Endothelial cell of umbilical vein (primary cell): ENCODE data around the gene FGD3. TPM values are rescaled to one million over a fixed set of nuclear protein-coding genes. Genes with fewer than 3 reads are reported as not detected.

Experiments
- BruUV-seq: library from RNA; stranded (reverse); fragments of 400-500 nt; replicated peaks from 2 replicates; lab custom pipeline; 2021; lab: Mats Ljungman, UMichigan
- CTCF ChIA-PET: fragments of 300-600, 350-600 bp; sonication (Branson Sonifier 250); formaldehyde crosslinking; loops from one replicate; lab custom pipeline; 2021; ENCODE audit warnings: antibody characterized with exemption, inconsistent platforms; lab: Charles Lee
- POLR2A ChIA-PET: fragments of 300-600, 350-600 bp; sonication (Branson Sonifier 250); formaldehyde crosslinking; loops from one replicate; lab custom pipeline; 2021; ENCODE audit warnings: antibody characterized with exemption, inconsistent platforms; lab: Charles Lee
- DNase-seq: peaks from one replicate; pipeline ENCODE4 v3.0.0-alpha.2; 2011; ENCODE audit warnings: low read depth, low spot score
- FAIRE-seq: peaks from 2 replicates; lab custom pipeline; 2011; peaks lifted over from hg19 to GRCh38; lab: Jason Lieb, UNC
- H2AFZ ChIP-seq: 2 replicates; pipeline ENCODE4 v1.6.0; 2012; ENCODE audit warnings: low read depth, low read length, control low read depth, inconsistent platforms
- H3K27ac ChIP-seq: 2 replicates; pipeline ENCODE4 v1.5.1; 2011; ENCODE audit warnings: low read depth, mild to moderate bottlenecking, control low read depth, low read length, moderate library complexity; ENCODE audit not compliant: insufficient read depth
- H3K27me3 ChIP-seq, 2 experiments: 2 replicates each; pipeline versions ENCODE4 v1.6.0 to v1.6.1; 2011; ENCODE audit warnings: low read length in 2 of 2, mixed read lengths in 1 of 2; ENCODE audit not compliant: control insufficient read depth in 2 of 2, insufficient read depth in 2 of 2
- H3K36me3 ChIP-seq, 2 experiments: 2 replicates in 1 of 2; 3 replicates in 1 of 2; pipeline ENCODE4 v1.5.1; 2011; ENCODE audit warnings: low read length in 2 of 2, mild to moderate bottlenecking in 1 of 2, moderate library complexity in 1 of 2; ENCODE audit not compliant: control insufficient read depth in 2 of 2, insufficient read depth in 2 of 2; ENCODE audit errors: extremely low read depth in 1 of 2
- H3K4me1 ChIP-seq: 3 replicates; pipeline ENCODE4 v1.5.1; 2011; ENCODE audit warnings: mild to moderate bottlenecking, low read length; ENCODE audit not compliant: control insufficient read depth, insufficient read depth; ENCODE audit errors: extremely low read depth
- H3K4me2 ChIP-seq: 2 replicates; pipeline ENCODE4 v1.6.1; 2011; ENCODE audit warnings: low read length, control low read depth, mixed read lengths; ENCODE audit not compliant: insufficient read depth
- H3K4me3 ChIP-seq, 3 experiments: fragments of 200-600 bp in 1 of 3; sonication (generic), shearing (Covaris generic) in 1 of 3; replicated peaks in 1 of 3; 2 replicates each; pipeline ENCODE4 v1.5.1; 2011 to 2016; ENCODE audit warnings: control low read depth in 3 of 3, low read length in 3 of 3, mild to moderate bottlenecking in 2 of 3, inconsistent platforms in 1 of 3, low read depth in 1 of 3, moderate library complexity in 1 of 3; ENCODE audit not compliant: insufficient read depth in 1 of 3
- H3K79me2 ChIP-seq: 2 replicates; pipeline ENCODE4 v1.6.0; 2012; ENCODE audit warnings: low read length, inconsistent platforms; ENCODE audit not compliant: control insufficient read depth, insufficient read depth
- H3K9ac ChIP-seq: replicated peaks from 2 replicates; pipeline ENCODE3; 2011; ENCODE audit warnings: low read length, control low read depth; ENCODE audit not compliant: insufficient read depth; ENCODE audit errors: extremely low read depth
- H3K9me1 ChIP-seq: replicated peaks from 3 replicates; pipeline ENCODE4 v1.6.0; 2011; ENCODE audit warnings: mild to moderate bottlenecking, low read length; ENCODE audit not compliant: control insufficient read depth, insufficient read depth; ENCODE audit errors: extremely low read depth
- H3K9me3 ChIP-seq: replicated peaks from 2 replicates; pipeline ENCODE4 v1.5.1; 2012; ENCODE audit warnings: low read length, inconsistent platforms; ENCODE audit not compliant: control insufficient read depth, insufficient read depth
- H4K20me1 ChIP-seq: replicated peaks from 2 replicates; pipeline ENCODE3; 2011; ENCODE audit warnings: mild to moderate bottlenecking, low read length; ENCODE audit not compliant: control insufficient read depth, insufficient read depth; ENCODE audit errors: extremely low read depth
- EZH2 ChIP-seq: IDR thresholded peaks from 2 replicates; pipeline ENCODE4 v1.6.1; 2012; ENCODE audit warnings: borderline replicate concordance, low read depth, mild to moderate bottlenecking, moderate library complexity, low read length, inconsistent platforms; ENCODE audit not compliant: severe bottlenecking
- FOS ChIP-seq: IDR thresholded peaks from 2 replicates; pipeline ENCODE4 v1.6.1; 2011; ENCODE audit warnings: mild to moderate bottlenecking, low read length, moderate library complexity, borderline replicate concordance; ENCODE audit not compliant: insufficient read depth
- GATA2 ChIP-seq: IDR thresholded peaks from 2 replicates; pipeline ENCODE4 v1.7.0; 2011; ENCODE audit warnings: low read depth, mild to moderate bottlenecking, moderate library complexity, mixed read lengths, low read length; ENCODE audit not compliant: insufficient read length, insufficient read depth
- JUN ChIP-seq: IDR thresholded peaks from 2 replicates; pipeline ENCODE4 v1.6.1; 2011; ENCODE audit warnings: borderline replicate concordance, low read depth; ENCODE audit not compliant: insufficient read length, insufficient read depth
- MYC ChIP-seq: IDR thresholded peaks from one replicate; pipeline ENCODE4 v1.6.1; 2011; ENCODE audit warnings: mild to moderate bottlenecking, low read depth, low read length
- POLR2A ChIP-seq: IDR thresholded peaks from 2 replicates; pipeline ENCODE4 v1.6.1; 2012; ENCODE audit warnings: low read depth, mild to moderate bottlenecking, control low read depth, low read length
- POLR2AphosphoS5 ChIP-seq: IDR thresholded peaks from 2 replicates; pipeline ENCODE4 v1.6.1; 2012; ENCODE audit warnings: low read depth, mild to moderate bottlenecking, control low read depth, low read length, moderate library complexity; ENCODE audit not compliant: insufficient read depth
- dilution Hi-C: fragments of 300-500 bp; cut with MboI; formaldehyde crosslinking; loops from one replicate; pipeline ENCODE4 v1.15.0; 2019; ENCODE audit warnings: low sequenced_read_pairs; ENCODE audit not compliant: extremely low pct_ligation_motif_present
- intact Hi-C: fragments of 100-400 bp; cut with micrococcal nuclease; formaldehyde crosslinking; loops from one replicate; pipeline ENCODE4 v1.10.0; 2022
- polyA plus RNA-seq, 4 experiments: library from polyadenylated mRNA; depleted of rRNA in 3 of 4; stranded (reverse) in 3 of 4; unstranded in 1 of 4; fragments of >200 nt; gene quantifications; 2 replicates each; pipeline versions ENCODE4 v1.2.1 to v1.2.3, GENCODE V29; 2011 to 2012; ENCODE audit warnings: missing spikeins in 1 of 4
- total RNA-seq: library from RNA; stranded (reverse); gene quantifications from 2 replicates; pipeline ENCODE4 v1.2.3, GENCODE V29; 2021
- TF ChIP-seq, protein P1 (sequence below): IDR thresholded peaks from 2 replicates; pipeline ENCODE4 v1.6.1; 2011; ENCODE audit not compliant: insufficient read depth, insufficient read length

Gene FGD3
- total and polyA plus RNA-seq, 2 donors (not counting 3 experiments of a cell fraction or from before 2014, with no cell fraction given): not detected

DNA sequence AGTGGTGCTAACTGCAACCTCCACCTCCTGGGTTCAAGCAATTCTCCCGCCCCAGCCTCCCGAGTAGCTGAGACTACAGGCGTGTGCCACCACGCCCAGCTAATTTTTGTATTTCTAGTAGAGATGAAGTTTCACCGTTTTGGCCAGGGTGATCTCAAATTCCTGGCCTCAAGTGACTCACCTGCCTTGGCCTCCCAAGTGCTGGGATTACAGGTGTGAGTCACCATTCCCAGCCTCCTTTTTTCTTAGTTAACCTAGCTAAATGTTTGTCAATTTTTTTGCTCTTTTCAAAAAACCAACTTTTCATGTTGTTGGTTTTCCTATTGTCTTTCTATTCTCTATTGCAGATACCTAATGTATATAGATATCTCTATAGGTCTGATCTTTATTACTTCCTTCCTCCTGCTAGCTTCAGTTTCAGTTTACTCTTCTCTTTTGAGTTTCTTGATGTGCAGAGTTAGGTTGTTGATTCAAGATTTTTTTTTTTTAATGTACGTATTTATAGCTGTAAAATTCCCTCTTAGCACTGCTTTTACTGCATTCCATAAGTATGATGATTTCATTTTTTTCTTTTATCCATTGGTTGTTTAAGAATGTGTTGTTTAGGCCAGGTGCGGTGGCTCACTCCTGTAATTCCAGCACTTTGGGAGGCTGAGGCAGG lies 32.9 kb downstream of the FGD3 start:
- Histone ChIP-seq H3K4me1 (no peaks in the 10 kb centered on the region), H2AFZ (no peak overlapping the region), H3K4me2 (no peak overlapping the region), H4K20me1 (no peaks in the 10 kb centered on the region), H3K27ac (no peak overlapping the region), H3K27me3 (no peaks in the 10 kb centered on the region), H3K9ac (no peak overlapping the region), H3K79me2 (no peaks in the 10 kb centered on the region), H3K9me3 (peaks cover 2% of the 10 kb centered on the region), H3K9me1 (no peaks in the 10 kb centered on the region), H3K36me3 (no peaks in the 10 kb centered on the region), H3K4me3 (no peak overlapping the region)
- DNase-seq: no peak
- BruUV-seq: no TSS peak
- intact Hi-C loops: no loop called here
- no peak for FAIRE-seq
- ChIA-PET CTCF (no interaction called here), POLR2A (no interaction called here)
- dilution Hi-C loops: no loop called here
- TF ChIP-seq GATA2 (no peak), FOS (no peak), JUN (no peak), EZH2 (no peak), POLR2AphosphoS5 (no peak), MYC (no peak)

DNA sequence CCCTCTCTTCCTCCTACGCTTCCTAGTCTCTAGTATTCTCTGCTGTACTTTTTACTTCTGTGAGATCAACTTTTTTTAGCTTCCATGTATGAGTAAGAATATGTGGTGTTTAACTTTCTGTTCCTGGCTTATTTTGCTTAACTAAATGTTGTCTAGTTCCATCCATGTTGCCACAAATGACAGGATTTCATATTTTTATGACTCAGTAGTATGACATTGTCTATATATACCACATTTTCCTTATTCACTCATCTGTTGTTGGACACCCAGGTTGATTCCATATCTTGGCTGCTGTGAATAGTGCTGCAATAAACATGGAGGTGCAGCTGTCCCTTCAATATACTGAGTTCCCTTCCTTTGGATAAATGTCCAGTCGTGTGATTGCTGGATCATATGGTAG lies 34.8 kb downstream of the FGD3 start:
- CTCF ChIA-PET: no interaction called here
- Histone ChIP-seq H3K9ac (no peak overlapping the region), H2AFZ (no peak overlapping the region), H3K4me1 (no peaks in the 10 kb centered on the region), H3K27ac (no peak overlapping the region), H3K36me3 (no peaks in the 10 kb centered on the region), H4K20me1 (no peaks in the 10 kb centered on the region), H3K9me1 (no peaks in the 10 kb centered on the region), H3K4me2 (no peak overlapping the region), H3K27me3 (no peaks in the 10 kb centered on the region), H3K4me3 (no peak overlapping the region), H3K79me2 (no peaks in the 10 kb centered on the region), H3K9me3 (peaks cover 2% of the 10 kb centered on the region)
- dilution Hi-C loops (no loop called here), intact Hi-C loops (no loop called here)
- no peak for FAIRE-seq
- BruUV-seq: no TSS peak
- no peak for TF ChIP-seq FOS
- TF ChIP-seq POLR2AphosphoS5: no peak
- TF ChIP-seq, protein P1, sequence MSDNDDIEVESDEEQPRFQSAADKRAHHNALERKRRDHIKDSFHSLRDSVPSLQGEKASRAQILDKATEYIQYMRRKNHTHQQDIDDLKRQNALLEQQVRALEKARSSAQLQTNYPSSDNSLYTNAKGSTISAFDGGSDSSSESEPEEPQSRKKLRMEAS: no peak
- TF ChIP-seq MYC: no peak
- TF ChIP-seq POLR2A: no peak
- no peak for TF ChIP-seq EZH2
- DNase-seq: no peak
- POLR2A ChIA-PET: no interaction called here
